H1 (cell line): Measurements from ENCODE around the gene RTN4IP1. TPM values are rescaled to one million over a fixed set of nuclear protein-coding genes. Genes with fewer than 3 reads are reported as not detected.
A peak's percentile ranks its signal among the peaks of the same experiment; 100 is the strongest.

ENCODE experiments used
- CTCF ChIA-PET: fragments of 300-600 bp; sonication (Branson Sonifier 250); formaldehyde crosslinking; loops from one replicate; lab custom pipeline; 2021; ENCODE audit not compliant: partially characterized antibody; lab: Charles Lee
- POLR2A ChIA-PET: fragments of 300-600 bp; sonication (Branson Sonifier 250); formaldehyde crosslinking; loops from one replicate; lab custom pipeline; 2021; ENCODE audit warnings: inconsistent platforms; ENCODE audit not compliant: partially characterized antibody; lab: Charles Lee
- DNase-seq, 2 experiments: peaks; one replicate each; pipeline versions ENCODE4 v3.0.0 to v3.0.0-alpha.2; 2010 to 2022; ENCODE audit warnings: low spot score in 2 of 2, low read depth in 1 of 2, mixed read lengths in 1 of 2
- FAIRE-seq: peaks from 2 replicates; lab custom pipeline; 2011; peaks lifted over from hg19 to GRCh38; lab: Jason Lieb, UNC
- H2AFZ ChIP-seq: 2 replicates; pipeline ENCODE4 v1.8.1; 2012; ENCODE audit warnings: low read length, inconsistent platforms
- H2AK5ac ChIP-seq: 2 replicates; pipeline ENCODE4 v1.6.1; 2013; ENCODE audit warnings: low read depth, low read length
- H2BK120ac ChIP-seq: replicated peaks from 2 replicates; pipeline ENCODE3; 2013; ENCODE audit warnings: low read depth, low read length, inconsistent platforms
- H2BK12ac ChIP-seq: 2 replicates; pipeline ENCODE4 v1.6.1; 2013; ENCODE audit warnings: low read depth, low read length
- H2BK15ac ChIP-seq: 2 replicates; pipeline ENCODE4 v1.6.1; 2013; ENCODE audit warnings: low read length
- H2BK20ac ChIP-seq: 2 replicates; pipeline ENCODE4 v1.6.1; 2013; ENCODE audit warnings: low read length
- H2BK5ac ChIP-seq: 2 replicates; pipeline ENCODE4 v1.6.1; 2013; ENCODE audit warnings: low read depth, low read length
- H3K14ac ChIP-seq: 2 replicates; pipeline ENCODE4 v1.6.1; 2013; ENCODE audit warnings: inconsistent platforms; ENCODE audit not compliant: insufficient read length
- H3K18ac ChIP-seq: 2 replicates; pipeline ENCODE4 v1.6.1; 2013; ENCODE audit warnings: low read length; ENCODE audit errors: extremely low read depth
- H3K23ac ChIP-seq: 2 replicates; pipeline ENCODE4 v1.6.1; 2013; ENCODE audit warnings: inconsistent platforms; ENCODE audit not compliant: insufficient read length
- H3K23me2 ChIP-seq: 2 replicates; pipeline ENCODE4 v1.6.1; 2013; ENCODE audit warnings: low read depth, low read length
- H3K27ac ChIP-seq: 2 replicates; pipeline ENCODE4 v1.6.1; 2011; ENCODE audit warnings: low read depth, low read length, inconsistent platforms
- H3K27me3 ChIP-seq, 4 experiments: replicated peaks in 1 of 4; 1 replicate in 1 of 4; 2 replicates in 3 of 4; pipeline versions ENCODE4 v1.6.1 to v1.8.1; 2011 to 2013; ENCODE audit warnings: low read length in 3 of 4, mild to moderate bottlenecking in 3 of 4, inconsistent platforms in 2 of 4, mixed read lengths in 2 of 4, moderate library complexity in 1 of 4; ENCODE audit not compliant: control insufficient read depth in 3 of 4, insufficient read depth in 3 of 4; ENCODE audit errors: extremely low read depth in 1 of 4
- H3K36me3 ChIP-seq, 4 experiments: 2 replicates each; pipeline versions ENCODE4 v1.6.1 to v1.8.1; 2011 to 2013; ENCODE audit warnings: mild to moderate bottlenecking in 4 of 4, low read length in 3 of 4, moderate library complexity in 2 of 4, control low read depth in 1 of 4, inconsistent platforms in 1 of 4; ENCODE audit not compliant: insufficient read depth in 4 of 4, control insufficient read depth in 2 of 4
- H3K4ac ChIP-seq: replicated peaks from 2 replicates; pipeline ENCODE3; 2013; ENCODE audit warnings: low read length, low read depth, mixed read lengths, inconsistent platforms; ENCODE audit not compliant: insufficient read length
- H3K4me1 ChIP-seq, 4 experiments: replicated peaks in 1 of 4; 1 replicate in 1 of 4; 2 replicates in 3 of 4; pipeline versions ENCODE4 v1.6.1 to v1.8.1; 2011 to 2013; ENCODE audit warnings: low read length in 3 of 4, inconsistent platforms in 2 of 4, mixed read lengths in 1 of 4; ENCODE audit not compliant: insufficient read depth in 4 of 4, control insufficient read depth in 3 of 4
- H3K4me2 ChIP-seq, 2 experiments: 2 replicates each; pipeline versions ENCODE4 v1.6.1 to v1.8.1; 2011 to 2013; ENCODE audit warnings: low read depth in 2 of 2, low read length in 2 of 2, control low read depth in 1 of 2, inconsistent platforms in 1 of 2, mild to moderate bottlenecking in 1 of 2; ENCODE audit not compliant: insufficient read depth in 1 of 2
- H3K4me3 ChIP-seq, 4 experiments: fragments of 200-600, 300-600 bp in 1 of 4; sonication (generic), shearing (Covaris generic), sonication (Bioruptor Twin) in 1 of 4; 2 replicates each; pipeline versions ENCODE4 v1.5.1 to v1.8.1; 2011 to 2016; ENCODE audit warnings: low read length in 4 of 4, low read depth in 3 of 4, control low read depth in 2 of 4, inconsistent platforms in 2 of 4, mild to moderate bottlenecking in 2 of 4, mixed read lengths in 1 of 4, moderate library complexity in 1 of 4; ENCODE audit not compliant: insufficient read depth in 2 of 4; ENCODE audit errors: extremely low read depth in 1 of 4
- H3K56ac ChIP-seq: replicated peaks from 2 replicates; pipeline ENCODE3; 2013; ENCODE audit warnings: low read depth, mild to moderate bottlenecking, mixed read lengths, low read length, inconsistent platforms; ENCODE audit not compliant: insufficient read length
- H3K79me1 ChIP-seq: 2 replicates; pipeline ENCODE4 v1.6.1; 2013; ENCODE audit warnings: low read depth, low read length, control low read depth
- H3K79me2 ChIP-seq, 2 experiments: 2 replicates each; pipeline versions ENCODE4 v1.6.1 to v1.8.1; 2012 to 2013; ENCODE audit warnings: low read length in 2 of 2, mild to moderate bottlenecking in 2 of 2, inconsistent platforms in 1 of 2; ENCODE audit not compliant: insufficient read depth in 2 of 2, control insufficient read depth in 1 of 2
- H3K9ac ChIP-seq, 4 experiments: replicated peaks in 1 of 4; 1 replicate in 1 of 4; 2 replicates in 3 of 4; pipeline versions ENCODE4 v1.6.1 to v1.8.1; 2011 to 2013; ENCODE audit warnings: low read depth in 3 of 4, low read length in 3 of 4, control low read depth in 2 of 4, mild to moderate bottlenecking in 2 of 4, moderate library complexity in 2 of 4, inconsistent platforms in 1 of 4; ENCODE audit errors: extremely low read depth in 1 of 4
- H3K9me3 ChIP-seq, 2 experiments: 2 replicates each; pipeline versions ENCODE4 v1.6.1 to v1.8.1; 2012 to 2013; ENCODE audit warnings: mild to moderate bottlenecking in 2 of 2, moderate library complexity in 2 of 2, control low read depth in 1 of 2, inconsistent platforms in 1 of 2, low read depth in 1 of 2, low read length in 1 of 2, mixed read lengths in 1 of 2; ENCODE audit not compliant: insufficient read depth in 2 of 2
- H4K20me1 ChIP-seq, 2 experiments: replicated peaks in 1 of 2; 2 replicates each; pipeline versions ENCODE3 to v1.8.1; 2011 to 2013; ENCODE audit warnings: inconsistent platforms in 2 of 2, low read length in 2 of 2, mild to moderate bottlenecking in 1 of 2; ENCODE audit not compliant: insufficient read depth in 2 of 2, control insufficient read depth in 1 of 2
- H4K5ac ChIP-seq: 2 replicates; pipeline ENCODE4 v1.6.1; 2013; ENCODE audit warnings: low read length, low read depth, mixed read lengths, inconsistent platforms; ENCODE audit not compliant: insufficient read length
- H4K8ac ChIP-seq: 2 replicates; pipeline ENCODE4 v1.8.0; 2013; ENCODE audit warnings: mild to moderate bottlenecking, moderate library complexity, low read length, inconsistent platforms; ENCODE audit not compliant: insufficient read depth; ENCODE audit errors: extremely low read depth
- H4K91ac ChIP-seq: replicated peaks from 2 replicates; pipeline ENCODE3; 2013; ENCODE audit warnings: low read length, mixed read lengths, inconsistent platforms; ENCODE audit not compliant: insufficient read length
- HDAC2 ChIP-seq, 2 experiments: fragments of 300-600 bp in 1 of 2; sonication (generic) in 1 of 2; IDR thresholded peaks; 2 replicates each; pipeline ENCODE4 v1.6.1; 2011 to 2012; ENCODE audit warnings: low read depth in 2 of 2, low read length in 2 of 2, mild to moderate bottlenecking in 2 of 2, moderate library complexity in 2 of 2, borderline replicate concordance in 1 of 2, inconsistent platforms in 1 of 2
- JUND ChIP-seq: IDR thresholded peaks from 2 replicates; pipeline ENCODE4 v1.6.1; 2011; ENCODE audit warnings: mild to moderate bottlenecking, improper control_type of control experiment, low read length
- KDM4A ChIP-seq: IDR thresholded peaks from one replicate; pipeline ENCODE4 v1.7.1; 2012; ENCODE audit warnings: low read depth, mild to moderate bottlenecking, moderate library complexity, low read length, inconsistent platforms; ENCODE audit not compliant: severe bottlenecking
- KDM5A ChIP-seq: fragments of 200-600 bp; IDR thresholded peaks from 2 replicates; pipeline ENCODE4 v1.7.1; 2012; ENCODE audit warnings: mild to moderate bottlenecking, low read length, inconsistent platforms, mixed read lengths
- RBBP5 ChIP-seq: IDR thresholded peaks from 2 replicates; pipeline ENCODE4 v1.7.1; 2012; ENCODE audit warnings: low read depth, mild to moderate bottlenecking, inconsistent platforms, low read length, moderate library complexity, borderline replicate concordance
- RNF2 ChIP-seq: fragments of 200-900, 300-1000 bp; sonication (generic); IDR thresholded peaks from 2 replicates; pipeline ENCODE4 v1.7.1; 2016; ENCODE audit warnings: borderline replicate concordance, low read depth, mild to moderate bottlenecking, antibody characterized with exemption, low read length; ENCODE audit not compliant: poor library complexity, severe bottlenecking; ENCODE audit errors: missing control alignments
- SP1 ChIP-seq: IDR thresholded peaks from 2 replicates; pipeline ENCODE4 v1.6.1; 2011; ENCODE audit warnings: low read depth, low read length
- TAF1 ChIP-seq: IDR thresholded peaks from 2 replicates; pipeline ENCODE4 v1.6.1; 2011; ENCODE audit warnings: mild to moderate bottlenecking, low read depth, low read length
- WGBS, 2 experiments: shearing (Covaris generic) in 1 of 2; methylation state at CpG; one replicate each; pipeline versions ENCODE4 v1.1.6 to v1.1.7; 2013 to 2015; ENCODE audit warnings: low lambda C conversion rate in 2 of 2, mixed read lengths in 2 of 2, inconsistent platforms in 1 of 2, low coverage in 1 of 2, missing lambda C conversion rate in 1 of 2; ENCODE audit not compliant: insufficient replicate concordance in 2 of 2, insufficient coverage in 1 of 2, insufficient read length in 1 of 2; ENCODE audit errors: extremely low coverage in 1 of 2, missing lambda C conversion rate in 1 of 2; 5-methylcytosine and 5-hydroxymethylcytosine counted together
- polyA plus RNA-seq, 7 experiments: library from polyadenylated mRNA; depleted of rRNA in 3 of 7; stranded (reverse) in 5 of 7; unstranded in 2 of 7; fragments of >200 nt in 5 of 7; fragments of 200-250 nt in 2 of 7; gene quantifications; 1 replicate in 5 of 7; 2 replicates in 1 of 7; 4 replicates in 1 of 7; pipeline versions ENCODE4 v1.2.1 to v1.2.3, GENCODE V29; 2011 to 2013; ENCODE audit warnings: missing spikeins in 2 of 7, mixed read lengths in 2 of 7
- total RNA-seq: library from RNA; stranded (reverse); fragmentation: NEBNext Ultra II Directional; extraction: Animal tissue kit (Norgen Biotek cat#: 25700); gene quantifications from 2 replicates; pipeline ENCODE4 v1.2.1, GENCODE V29; 2021
- TF ChIP-seq, protein P1 (sequence below): IDR thresholded peaks from 2 replicates; pipeline ENCODE4 v1.6.1; 2012; ENCODE audit warnings: inconsistent platforms
- TF ChIP-seq, protein P2 (sequence below): IDR thresholded peaks from 2 replicates; pipeline ENCODE4 v1.6.1; 2012; ENCODE audit warnings: inconsistent platforms

RTN4IP1 gene
- total and polyA plus RNA-seq, 2 of the 8 experiments (the other 6 are each of a cell fraction or from before 2014, with no cell fraction given) = 14.6 to 19.5 TPM

DNA sequence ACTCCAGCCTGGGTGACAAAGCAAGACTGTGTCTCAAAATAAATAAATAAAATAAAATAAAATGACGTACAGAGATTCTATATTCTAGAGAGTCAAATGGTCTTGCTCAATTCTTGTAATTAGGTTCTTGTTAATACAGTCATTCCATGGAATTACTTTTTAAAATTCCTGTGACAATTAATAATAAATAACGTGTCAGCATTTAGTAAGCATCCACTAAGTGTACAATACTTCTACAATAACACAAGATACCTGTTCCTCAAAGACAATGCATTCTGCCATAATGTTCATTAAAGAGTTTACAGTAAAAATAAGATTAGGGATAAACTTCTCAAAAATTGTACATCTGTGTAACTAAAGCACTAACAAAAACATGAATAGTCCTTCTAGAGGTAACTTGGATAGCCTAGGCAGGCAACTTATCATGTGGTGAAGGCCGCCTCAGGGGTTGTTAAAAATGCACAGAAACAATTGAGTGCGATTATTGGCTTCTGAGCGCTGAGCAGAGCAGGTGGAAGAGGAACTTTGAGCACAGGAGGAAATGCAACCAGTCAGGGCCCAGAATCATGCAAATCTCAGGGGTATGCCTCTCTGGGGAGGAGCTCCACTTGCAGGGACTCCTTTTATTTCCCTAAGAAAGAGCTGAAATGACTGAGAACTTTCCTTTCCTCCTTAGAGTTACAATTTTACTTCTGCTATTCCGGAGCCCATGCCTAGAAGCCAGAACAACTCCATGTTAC, 37.2 kb upstream of the RTN4IP1 start:
- WGBS, 2 experiments = 62% methylated on average over 6 of the region's 6 CpGs; no CpG with 5 or more reads in 1 of the 2 experiments
- no peak for TF ChIP-seq KDM4A
- TF ChIP-seq RNF2 = no peak
- TF ChIP-seq, protein P1, sequence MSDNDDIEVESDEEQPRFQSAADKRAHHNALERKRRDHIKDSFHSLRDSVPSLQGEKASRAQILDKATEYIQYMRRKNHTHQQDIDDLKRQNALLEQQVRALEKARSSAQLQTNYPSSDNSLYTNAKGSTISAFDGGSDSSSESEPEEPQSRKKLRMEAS = no peak
- TF ChIP-seq JUND = no peak
- TF ChIP-seq RBBP5 = no peak
- TF ChIP-seq KDM5A = no peak
- TF ChIP-seq, protein P2, sequence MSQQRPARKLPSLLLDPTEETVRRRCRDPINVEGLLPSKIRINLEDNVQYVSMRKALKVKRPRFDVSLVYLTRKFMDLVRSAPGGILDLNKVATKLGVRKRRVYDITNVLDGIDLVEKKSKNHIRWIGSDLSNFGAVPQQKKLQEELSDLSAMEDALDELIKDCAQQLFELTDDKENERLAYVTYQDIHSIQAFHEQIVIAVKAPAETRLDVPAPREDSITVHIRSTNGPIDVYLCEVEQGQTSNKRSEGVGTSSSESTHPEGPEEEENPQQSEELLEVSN = no peak
- TF ChIP-seq SP1 = no peak
- no peak for TF ChIP-seq HDAC2 (IDR thresholded peaks at IDR 0.05; ENCODE audit: borderline replicate concordance in 1 of 2, low read depth in 2 of 2, low read length in 2 of 2)
- no peak for TF ChIP-seq TAF1

More for the DNA sequence above, 37.2 kb upstream of the RTN4IP1 start:
- Histone ChIP-seq H4K20me1 (no peaks in the 10 kb centered on the region), H2BK15ac (no peak overlapping the region), H2BK120ac (no peak overlapping the region), H2BK20ac (no peak overlapping the region), H3K36me3 (peaks cover 0 to 25% (median 6%) of the 10 kb centered on the region in 4 experiments; a peak in 4 of 8 replicates), H4K91ac (no peak overlapping the region), H2AK5ac (no peak overlapping the region), H3K4me2 (peak overlapping the region in 1 of 2 experiments; percentile 20; a peak in 1 of 4 replicates), H3K27me3 (no peaks in the 10 kb centered on the region), H2BK5ac (no peak overlapping the region), H3K9ac (no peak overlapping the region), H3K9me3 (no peaks in the 10 kb centered on the region), H4K5ac (peak overlapping the region; percentile 37), H3K23me2 (no peaks in the 10 kb centered on the region), H3K4ac (no peak overlapping the region), H3K18ac (no peak overlapping the region), H3K4me1 (peaks cover 0 to 7% (median 5%) of the 10 kb centered on the region in 4 experiments; a peak in 4 of 7 replicates), H3K14ac (no peak overlapping the region), H2BK12ac (no peak overlapping the region), H3K4me3 (peak overlapping the region in 1 of 4 experiments; percentile 2; a peak in 1 of 8 replicates), H3K27ac (no peak overlapping the region), H3K56ac (no peak overlapping the region), H4K8ac (no peak overlapping the region), H3K79me2 (no peaks in the 10 kb centered on the region), H3K79me1 (no peaks in the 10 kb centered on the region), H3K23ac (no peak overlapping the region), H2AFZ (no peak overlapping the region)
- FAIRE-seq (peak; percentile 69), DNase-seq (peak in 1 of 2 experiments; percentile 17)
- ChIA-PET CTCF (no interaction called here), POLR2A (interaction anchor here (0.9 to 1.2 kb wide), 3 partner anchors 10 to 306 kb away, joined by 3 to 4 read pairs (median 3); no protein-coding TSS in a partner anchor)
